ENCODE data around the gene LMNA. TPM values are rescaled to one million over a fixed set of nuclear protein-coding genes. Genes with fewer than 3 reads are reported as not detected.
A peak's percentile ranks its signal among the peaks of the same experiment; 100 is the strongest.

The LMNA gene
- total RNA-seq, 1 experiment from 2014 or later = 944 TPM

GRCh38 chr1:156090138-156090839 is 24.2 kb upstream of the LMNA start:
- DNase-seq (ENCODE audit: low read depth in 1 of 2, low spot score in 2 of 2) = no peak
- Histone ChIP-seq H3K4me3 (no peak overlapping the region), H3K27ac (no peak overlapping the region), H3K9me3 (replicated peaks) (no peaks in the 10 kb centered on the region), H3K27me3 (replicated peaks) (no peaks in the 10 kb centered on the region), H3K36me3 (no peaks in the 10 kb centered on the region), H3K4me1 (replicated peaks) (peaks cover 9% of the 10 kb centered on the region)

- Histone ChIP-seq H3K4me1 (replicated peaks) (peaks cover 9% of the 10 kb centered on the region), H3K9me3 (replicated peaks) (no peaks in the 10 kb centered on the region), H3K4me3 (no peak overlapping the region), H3K27ac (no peak overlapping the region), H3K36me3 (no peaks in the 10 kb centered on the region), H3K27me3 (replicated peaks) (no peaks in the 10 kb centered on the region)
- DNase-seq (ENCODE audit: low read depth in 1 of 2, low spot score in 2 of 2) = peak; percentile 40 to 83
Measured at GRCh38 chr1:156090840-156091188, 23.7 kb upstream of the LMNA start.

- Histone ChIP-seq H3K27me3 (replicated peaks) (no peaks in the 10 kb centered on the region), H3K4me1 (replicated peaks) (peaks cover 8% of the 10 kb centered on the region), H3K27ac (no peak overlapping the region), H3K9me3 (replicated peaks) (no peaks in the 10 kb centered on the region), H3K4me3 (no peak overlapping the region), H3K36me3 (0 out of 2 replicates have a peak, but pooled peaks cover 3% of the 10 kb centered on the region)
- DNase-seq (ENCODE audit: low read depth in 1 of 2, low spot score in 2 of 2) = no peak
Measured at GRCh38 chr1:156091610-156092009, 22.9 kb upstream of the LMNA start.

GRCh38 chr1:156095906-156096508 is 18.5 kb upstream of the LMNA start:
- Histone ChIP-seq H3K9me3 (replicated peaks) (no peaks in the 10 kb centered on the region), H3K27ac (no peak overlapping the region), H3K36me3 (0 out of 2 replicates have a peak, but pooled peaks cover 3% of the 10 kb centered on the region), H3K4me1 (replicated peaks) (peaks cover 26% of the 10 kb centered on the region), H3K4me3 (no peak overlapping the region), H3K27me3 (replicated peaks) (no peaks in the 10 kb centered on the region)
- DNase-seq (ENCODE audit: low read depth in 1 of 2, low spot score in 2 of 2) = no peak

GRCh38 chr1:156096640-156097391 is 17.7 kb upstream of the LMNA start:
- peak; percentile 89 to 93 for DNase-seq (ENCODE audit: low read depth in 1 of 2, low spot score in 2 of 2)
- Histone ChIP-seq H3K27ac (peak overlapping the region; percentile 78), H3K27me3 (replicated peaks) (no peaks in the 10 kb centered on the region), H3K4me3 (no peak overlapping the region), H3K9me3 (replicated peaks) (no peaks in the 10 kb centered on the region), H3K4me1 (replicated peaks) (peaks cover 32% of the 10 kb centered on the region), H3K36me3 (0 out of 2 replicates have a peak, but pooled peaks cover 3% of the 10 kb centered on the region)

GRCh38 chr1:156097499-156098178 is 16.9 kb upstream of the LMNA start:
- DNase-seq (ENCODE audit: low read depth in 1 of 2, low spot score in 2 of 2) = no peak
- Histone ChIP-seq H3K4me3 (no peak overlapping the region), H3K9me3 (replicated peaks) (no peaks in the 10 kb centered on the region), H3K27me3 (replicated peaks) (no peaks in the 10 kb centered on the region), H3K27ac (peak overlapping the region; percentile 78; the same call in 1 of the 2 replicates), H3K4me1 (replicated peaks) (peaks cover 41% of the 10 kb centered on the region), H3K36me3 (0 out of 2 replicates have a peak, but pooled peaks cover 3% of the 10 kb centered on the region)

- Histone ChIP-seq H3K36me3 (0 out of 2 replicates have a peak, but pooled peaks cover 3% of the 10 kb centered on the region), H3K4me1 (replicated peaks) (peaks cover 52% of the 10 kb centered on the region), H3K27ac (no peak overlapping the region), H3K9me3 (replicated peaks) (no peaks in the 10 kb centered on the region), H3K4me3 (no peak overlapping the region), H3K27me3 (replicated peaks) (no peaks in the 10 kb centered on the region)
- DNase-seq (ENCODE audit: low read depth in 1 of 2, low spot score in 2 of 2) = no peak
Measured at GRCh38 chr1:156098784-156099183, 15.7 kb upstream of the LMNA start.

GRCh38 chr1:156099282-156099681 is 15.2 kb upstream of the LMNA start:
- no peak overlapping the region for H3K4me3 ChIP-seq
- H3K36me3 ChIP-seq = 0 out of 2 replicates have a peak, but pooled peaks cover 3% of the 10 kb centered on the region
- H3K4me1 ChIP-seq (replicated peaks) = peaks cover 57% of the 10 kb centered on the region
- no peak overlapping the region for H3K27ac ChIP-seq
- H3K9me3 ChIP-seq (replicated peaks) = no peaks in the 10 kb centered on the region
- H3K27me3 ChIP-seq (replicated peaks) = no peaks in the 10 kb centered on the region
- DNase-seq (ENCODE audit: low read depth in 1 of 2, low spot score in 2 of 2) = no peak

- Histone ChIP-seq H3K9me3 (replicated peaks) (no peaks in the 10 kb centered on the region), H3K4me1 (replicated peaks) (peaks cover 68% of the 10 kb centered on the region), H3K4me3 (no peak overlapping the region), H3K27me3 (replicated peaks) (no peaks in the 10 kb centered on the region), H3K27ac (no peak overlapping the region), H3K36me3 (0 out of 2 replicates have a peak, but pooled peaks cover 3% of the 10 kb centered on the region)
- no peak for DNase-seq (ENCODE audit: low read depth in 1 of 2, low spot score in 2 of 2)
Measured at GRCh38 chr1:156100205-156100995, 14.1 kb upstream of the LMNA start.

GRCh38 chr1:156101880-156102279 is 12.6 kb upstream of the LMNA start:
- H3K27me3 ChIP-seq (replicated peaks) = no peaks in the 10 kb centered on the region
- no peak overlapping the region for H3K4me3 ChIP-seq
- H3K9me3 ChIP-seq (replicated peaks) = no peaks in the 10 kb centered on the region
- DNase-seq (ENCODE audit: low read depth in 1 of 2, low spot score in 2 of 2) = no peak
- no peaks in the 10 kb centered on the region for H3K36me3 ChIP-seq
- peak overlapping the region; percentile 97; the same call in 1 of the 2 replicates for H3K27ac ChIP-seq
- peaks cover 72% of the 10 kb centered on the region for H3K4me1 ChIP-seq (replicated peaks)

- Histone ChIP-seq H3K4me1 (replicated peaks) (peaks cover 68% of the 10 kb centered on the region), H3K36me3 (no peaks in the 10 kb centered on the region), H3K27ac (peak overlapping the region; percentile 97), H3K9me3 (replicated peaks) (no peaks in the 10 kb centered on the region), H3K4me3 (no peak overlapping the region), H3K27me3 (replicated peaks) (no peaks in the 10 kb centered on the region)
- DNase-seq (ENCODE audit: low read depth in 1 of 2, low spot score in 2 of 2) = peak in 1 of 2 experiments; percentile 51
Measured at GRCh38 chr1:156102633-156103511, 11.6 kb upstream of the LMNA start.

- Histone ChIP-seq H3K9me3 (replicated peaks) (no peaks in the 10 kb centered on the region), H3K4me3 (no peak overlapping the region), H3K4me1 (replicated peaks) (peaks cover 68% of the 10 kb centered on the region), H3K27me3 (replicated peaks) (no peaks in the 10 kb centered on the region), H3K27ac (peak overlapping the region; percentile 97), H3K36me3 (no peaks in the 10 kb centered on the region)
- DNase-seq (ENCODE audit: low read depth in 1 of 2, low spot score in 2 of 2) = peak; percentile 52 to 71
Measured at GRCh38 chr1:156103521-156103947, 11.0 kb upstream of the LMNA start.
